HG02571 (cell line): Measurements from ENCODE around the gene PPDPF.
"Not testable (repeated sequence)": the region's sequence is repeated elsewhere in the genome, so short reads cannot be mapped to it uniquely, and the experiment has no call there.

ENCODE experiments used
- ATAC-seq: cut with Tn5 transposase; IDR thresholded peaks from one replicate; pipeline ENCODE4 v1.9.1; 2021; ENCODE audit warnings: mild to moderate bottlenecking, moderate library complexity; ENCODE audit not compliant: unreplicated experiment

PPDPF gene

DNA sequence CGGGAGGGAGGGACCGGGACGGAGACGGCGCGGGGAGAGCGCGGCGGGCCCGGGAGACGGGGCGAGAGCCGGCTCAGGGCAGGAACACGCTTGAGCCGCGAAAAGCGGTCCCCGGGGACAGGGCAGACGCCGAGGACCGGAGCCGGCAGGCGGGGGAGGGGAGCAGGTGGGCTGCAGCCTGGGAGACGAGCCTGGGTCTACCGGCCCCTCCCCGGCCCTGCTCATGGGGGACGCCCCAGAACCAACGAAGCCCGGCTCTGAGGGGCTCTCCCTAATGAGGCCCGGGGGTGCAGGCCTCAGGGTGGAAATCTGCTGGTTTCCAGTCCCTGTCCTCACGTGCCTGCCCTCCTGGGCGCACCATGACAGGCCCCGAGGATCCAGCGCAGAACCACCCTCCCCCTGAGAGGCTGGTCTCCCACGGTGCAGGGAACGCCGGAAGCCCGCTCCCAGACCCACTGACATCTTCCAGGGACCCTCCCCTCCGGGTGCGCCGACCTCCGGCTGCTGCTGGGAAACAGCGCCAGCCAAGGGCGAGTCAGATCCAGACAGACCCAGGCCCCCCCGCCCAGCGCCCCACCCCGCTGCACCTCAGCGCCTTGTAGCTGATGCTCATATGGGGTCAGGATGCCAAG lies 21.1 kb upstream of the PPDPF start:
- no peak for ATAC-seq

DNA sequence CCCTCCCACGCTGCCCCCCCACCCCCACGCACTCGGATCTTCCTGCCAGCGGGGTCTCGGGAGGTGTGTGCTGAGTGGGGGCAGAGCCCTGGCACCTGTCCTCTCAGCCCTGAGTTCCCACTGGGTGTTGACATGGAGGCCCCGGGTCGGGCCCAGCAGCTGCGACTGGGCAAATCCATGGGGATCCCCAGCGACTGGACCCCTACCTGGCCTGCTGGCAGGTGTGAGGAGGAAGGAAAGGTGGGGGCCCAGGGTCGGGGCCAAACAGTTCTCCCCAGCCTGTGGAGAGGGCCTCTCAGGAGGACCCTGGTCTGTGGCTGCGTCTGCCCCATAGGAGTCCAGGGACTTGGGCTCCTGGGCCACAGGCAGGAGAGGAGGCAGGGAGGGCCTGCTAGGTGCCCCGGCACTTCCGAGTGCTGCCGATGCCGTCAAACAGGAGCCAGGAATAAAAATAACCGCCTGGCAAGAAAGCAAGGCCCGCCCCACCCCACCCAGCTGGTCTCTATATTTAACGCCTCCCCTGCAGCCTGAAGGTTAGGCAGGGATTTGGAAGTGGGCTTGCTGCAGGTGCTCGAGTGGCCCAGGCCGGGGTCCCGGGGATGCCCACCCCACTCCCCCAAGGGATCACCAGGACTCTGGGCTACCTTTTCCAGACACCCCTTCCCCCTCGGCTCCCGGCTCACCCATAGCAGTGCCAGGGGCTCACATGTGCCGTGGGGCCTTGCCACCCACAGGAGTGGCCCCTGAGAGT lies 20.2 kb upstream of the PPDPF start:
- ATAC-seq: no peak

DNA sequence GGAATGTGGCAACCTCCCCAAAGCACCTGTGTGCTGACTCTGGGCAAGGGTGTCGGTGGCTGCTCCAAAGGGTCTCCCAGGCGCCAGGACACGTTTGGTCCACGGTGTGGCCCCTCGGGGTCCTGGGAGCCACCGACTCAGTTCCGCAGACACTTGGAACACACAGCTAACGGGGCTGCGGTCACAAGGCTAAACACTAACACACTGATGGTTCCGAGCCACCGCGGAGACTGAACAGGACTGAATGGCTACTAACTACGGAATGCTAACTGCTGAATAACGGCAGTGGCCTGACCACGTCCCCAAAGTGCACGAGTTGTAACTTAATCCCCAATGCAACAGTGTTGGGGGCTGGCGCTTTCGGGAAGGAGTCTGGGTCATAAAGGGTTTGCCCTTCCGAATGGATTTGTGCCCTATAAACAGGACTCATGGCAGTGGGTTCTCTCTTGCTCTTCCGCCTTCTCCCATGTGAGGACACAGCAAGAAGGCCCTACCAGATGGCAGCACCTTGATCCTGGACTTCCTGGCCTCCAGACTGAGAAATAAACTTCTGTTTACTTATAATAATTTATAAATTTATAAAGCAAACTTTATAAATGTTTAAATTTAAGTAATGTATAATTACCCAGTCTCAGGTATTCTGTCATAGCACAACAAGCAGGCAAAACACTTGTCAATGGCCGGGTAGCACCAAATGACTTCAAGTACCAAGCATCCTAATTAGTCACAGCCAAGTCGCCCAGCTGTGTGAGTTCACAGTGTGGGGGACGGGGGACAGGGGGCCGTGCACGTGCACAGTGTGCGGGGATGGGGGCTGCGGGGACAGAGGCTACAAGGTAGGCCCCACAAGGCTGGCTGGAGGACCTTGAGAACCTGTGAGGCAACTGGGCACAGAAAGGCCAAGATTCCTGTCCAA lies 19.4 kb upstream of the PPDPF start:
- ATAC-seq: no peak

DNA sequence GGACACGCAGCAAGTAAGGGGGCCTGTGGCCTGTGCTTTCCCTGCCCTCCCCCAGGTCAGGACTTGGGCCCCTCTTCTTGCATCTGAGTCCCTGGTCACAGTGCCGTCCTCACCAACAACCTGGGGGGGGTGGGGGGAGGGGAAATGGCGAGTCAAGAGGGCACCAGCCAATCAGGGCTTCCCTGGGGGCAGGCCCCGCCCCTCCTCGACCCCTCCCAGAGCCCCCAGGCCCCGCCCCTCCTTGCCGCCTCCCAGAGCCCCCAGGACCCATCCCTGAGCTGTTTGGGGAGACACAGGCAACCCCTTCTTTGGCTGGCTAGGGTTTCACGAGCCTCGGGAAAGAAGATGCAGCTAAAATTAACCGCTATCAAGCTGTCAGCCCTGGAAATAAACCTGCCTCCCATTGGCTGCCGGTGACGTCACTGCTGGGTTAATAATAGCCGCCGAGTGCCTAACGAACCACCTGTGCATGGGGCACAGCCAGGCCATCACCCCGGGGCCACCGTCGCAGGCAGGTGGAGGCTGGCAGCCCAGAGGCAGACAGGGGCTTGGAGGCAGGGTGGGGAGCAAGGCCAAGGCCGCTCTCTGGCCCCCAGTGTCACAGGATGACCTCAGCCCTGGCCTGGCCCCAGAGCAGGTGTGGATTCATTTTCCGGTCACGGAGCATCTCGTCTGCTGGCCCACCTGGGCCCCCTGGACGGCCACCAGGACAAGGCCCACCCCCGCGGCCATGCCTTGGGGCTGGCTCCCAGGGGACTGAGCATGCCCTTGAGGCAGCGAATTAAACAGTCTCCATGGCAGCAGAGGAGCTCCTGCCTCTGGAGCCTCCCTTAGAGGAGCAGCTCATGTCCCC lies 18.5 kb upstream of the PPDPF start:
- no peak for ATAC-seq

DNA sequence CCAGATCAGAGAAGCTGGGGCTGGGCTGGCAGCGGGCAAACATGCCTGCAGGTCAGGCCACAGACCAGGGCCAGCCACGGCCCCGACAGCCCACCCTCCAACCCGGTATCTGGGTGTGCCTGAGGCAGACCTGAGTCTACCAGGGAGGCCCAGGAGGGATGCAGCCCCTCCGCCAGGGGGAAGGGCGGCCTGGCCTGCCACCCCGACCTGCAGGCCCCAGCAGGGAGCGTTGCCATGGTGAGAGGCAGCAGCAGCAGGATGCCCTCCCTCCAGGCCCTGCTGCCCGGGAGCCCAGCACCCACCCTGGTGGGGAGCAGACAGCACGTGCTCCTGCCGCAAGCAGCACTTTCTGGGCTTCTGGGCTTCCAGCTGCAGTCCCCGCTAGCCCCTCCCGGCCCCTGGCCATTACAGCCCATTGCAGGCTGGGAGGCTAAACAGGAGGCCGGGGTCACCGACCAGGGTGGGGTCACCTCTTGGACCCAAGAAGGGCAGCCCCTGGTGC lies 17.8 kb upstream of the PPDPF start:
- no peak for ATAC-seq

DNA sequence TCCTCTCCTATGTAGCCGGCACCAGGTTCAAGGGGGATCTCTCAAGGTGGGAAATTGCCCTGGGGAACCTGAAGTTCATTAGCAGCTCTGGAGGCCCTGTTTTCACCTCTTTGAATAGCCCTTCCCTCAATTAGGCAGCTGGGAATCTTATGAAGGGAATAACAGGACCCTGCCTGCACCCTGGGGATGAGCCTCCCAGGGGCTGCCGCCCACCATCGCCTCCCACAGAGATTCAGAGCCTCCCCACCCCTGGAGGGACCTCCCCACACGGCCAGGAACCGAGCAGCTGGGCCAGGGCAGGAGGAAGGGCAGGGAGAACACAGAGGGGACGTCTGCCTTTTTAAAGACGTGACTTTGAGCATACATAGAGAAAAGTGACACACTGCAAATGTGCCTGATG lies 17.0 kb upstream of the PPDPF start:
- no peak for ATAC-seq

DNA sequence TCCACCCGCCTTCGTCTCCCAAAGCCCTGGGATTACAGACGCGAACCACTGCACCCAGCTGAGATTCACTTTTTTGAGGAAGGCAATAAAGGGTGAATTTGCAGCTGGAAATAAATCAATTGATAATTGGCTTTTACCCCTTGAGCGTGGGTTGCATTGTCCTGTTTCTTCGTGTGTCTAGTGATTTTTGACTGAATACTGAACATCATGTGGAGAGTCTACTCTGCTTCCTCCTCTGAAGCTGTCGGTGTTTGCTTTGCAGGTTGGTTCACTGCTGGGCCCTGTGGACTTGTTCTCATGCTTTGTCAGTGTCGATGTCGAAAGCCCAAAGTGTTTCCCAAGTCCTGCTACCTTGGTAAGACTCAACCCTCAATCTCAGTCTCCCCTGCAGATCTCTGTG lies 15.9 kb upstream of the PPDPF start:
- no peak for ATAC-seq

DNA sequence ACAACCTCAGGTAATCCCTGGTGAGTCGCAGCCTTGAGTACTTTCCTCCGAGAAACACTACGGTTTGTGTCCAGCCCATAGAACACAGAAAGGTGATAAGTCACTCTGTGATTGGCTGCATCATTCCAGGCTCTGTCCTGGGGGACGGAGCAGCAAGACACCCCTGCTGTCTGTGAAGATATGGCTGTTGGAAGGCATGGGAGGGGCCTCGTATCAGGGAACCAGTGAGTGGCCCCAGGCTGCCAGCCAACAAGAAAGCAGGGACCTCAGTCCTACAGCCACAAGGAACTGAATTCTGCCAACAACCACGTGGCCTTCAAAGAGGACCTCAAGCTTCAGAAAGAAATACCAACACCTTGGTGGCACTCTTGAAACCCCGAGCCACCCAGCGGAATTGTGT lies 15.3 kb upstream of the PPDPF start:
- no peak for ATAC-seq

DNA sequence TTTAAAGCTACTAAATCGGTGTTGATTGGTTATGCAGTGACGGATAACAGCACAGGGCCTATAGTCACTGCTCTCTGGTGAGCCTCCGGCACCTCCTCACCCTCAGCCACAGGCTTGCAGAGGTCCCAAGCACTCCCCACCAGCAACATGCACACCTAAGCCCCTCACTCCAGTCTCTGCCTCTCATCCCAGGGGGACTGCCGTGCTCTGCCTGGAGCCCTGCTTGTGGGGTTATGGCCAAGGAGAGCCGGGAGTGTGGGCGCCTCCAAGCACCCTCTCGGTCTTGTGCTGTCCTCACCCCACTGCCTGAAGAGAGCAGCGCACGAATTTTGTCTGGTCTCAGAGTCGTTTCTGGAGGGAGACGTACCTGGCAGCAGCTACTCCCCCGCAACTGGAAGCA lies 14.8 kb upstream of the PPDPF start:
- no peak for ATAC-seq

DNA sequence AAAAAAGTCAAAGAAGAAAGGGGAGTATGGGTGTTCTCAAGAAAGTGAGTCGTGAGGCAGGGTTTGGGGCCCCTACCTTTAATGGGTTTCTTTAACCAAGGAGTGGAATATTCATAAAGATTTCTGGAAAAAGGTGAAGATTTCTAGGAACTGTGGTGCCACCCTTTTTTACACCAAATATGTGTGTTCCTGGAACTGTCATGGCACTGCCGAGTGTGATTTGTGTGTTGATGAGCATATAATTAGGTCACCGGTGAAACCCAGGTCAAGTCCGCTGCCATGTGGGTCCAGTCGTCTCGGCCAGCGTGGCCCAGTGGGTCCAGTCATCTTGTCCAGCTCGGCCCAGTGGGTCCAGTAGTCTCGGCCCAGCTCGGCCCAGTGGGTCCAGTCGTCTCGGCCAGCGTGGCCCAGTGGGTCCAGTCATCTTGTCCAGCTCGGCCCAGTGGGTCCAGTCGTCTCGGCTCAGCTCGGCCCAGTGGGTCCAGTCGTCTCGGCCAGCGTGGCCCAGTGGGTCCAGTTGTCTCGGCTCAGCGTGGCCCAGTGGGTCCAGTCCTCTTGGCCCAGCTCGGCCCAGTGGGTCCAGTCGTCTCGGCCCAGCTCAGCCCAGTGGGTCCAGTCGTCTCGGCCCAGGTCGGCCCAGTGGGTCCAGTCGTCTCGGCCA lies 13.4 kb upstream of the PPDPF start:
- ATAC-seq: no peak

DNA sequence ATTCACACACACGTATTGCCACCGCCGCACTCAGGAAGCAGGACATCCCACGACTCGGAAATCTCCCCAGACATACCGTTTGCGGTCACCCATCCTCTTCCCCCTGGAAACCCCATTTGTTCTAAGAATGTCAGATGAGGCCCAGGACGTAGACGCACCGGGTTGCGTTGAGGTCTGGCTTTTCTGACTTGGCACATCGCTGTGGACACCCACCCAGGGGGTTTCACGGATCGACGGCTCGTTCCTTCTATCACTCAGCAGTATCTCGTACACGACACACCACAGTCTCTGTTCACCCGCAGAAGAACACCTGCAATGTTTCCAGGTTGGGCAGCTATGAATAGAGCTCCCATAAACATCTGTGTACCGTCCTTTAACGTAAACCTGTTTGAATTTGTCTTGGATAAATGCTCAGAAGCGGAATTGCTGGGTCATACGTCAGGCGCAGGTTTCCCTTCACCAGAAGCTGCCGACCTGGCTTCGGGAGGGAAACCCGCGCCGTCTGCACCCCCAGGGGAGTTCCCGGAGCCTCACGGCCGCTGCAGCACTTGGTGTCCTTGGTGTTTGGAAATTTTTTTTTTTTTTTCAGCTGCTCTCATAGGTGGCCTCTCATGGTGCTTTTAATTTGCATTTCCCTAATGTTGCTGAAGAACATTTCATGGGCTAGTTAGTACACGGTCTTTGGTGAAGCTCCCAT lies 12.3 kb upstream of the PPDPF start:
- no peak for ATAC-seq

DNA sequence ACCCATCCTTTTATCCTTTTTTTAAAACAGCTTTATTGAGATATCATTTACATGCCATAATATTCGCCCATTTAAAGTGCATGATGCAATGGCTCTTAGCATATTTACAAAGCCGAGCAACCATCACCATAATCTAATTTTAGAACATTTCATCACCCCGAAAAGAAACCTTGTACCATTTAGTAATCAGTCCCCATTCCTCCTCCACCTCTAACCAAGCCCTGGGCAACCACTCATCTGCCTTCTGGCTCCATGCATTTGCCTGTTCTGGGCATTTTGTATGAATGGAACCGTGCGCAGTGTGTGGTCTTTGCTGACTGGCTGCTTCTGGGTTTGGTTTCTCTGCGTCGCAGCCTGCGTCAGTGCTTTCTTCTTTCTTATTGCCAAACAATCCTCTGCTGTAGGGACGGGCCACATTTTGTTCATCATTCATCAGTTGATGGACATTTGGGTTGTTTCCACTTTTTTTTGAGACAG lies 11.4 kb upstream of the PPDPF start:
- ATAC-seq: no peak

DNA sequence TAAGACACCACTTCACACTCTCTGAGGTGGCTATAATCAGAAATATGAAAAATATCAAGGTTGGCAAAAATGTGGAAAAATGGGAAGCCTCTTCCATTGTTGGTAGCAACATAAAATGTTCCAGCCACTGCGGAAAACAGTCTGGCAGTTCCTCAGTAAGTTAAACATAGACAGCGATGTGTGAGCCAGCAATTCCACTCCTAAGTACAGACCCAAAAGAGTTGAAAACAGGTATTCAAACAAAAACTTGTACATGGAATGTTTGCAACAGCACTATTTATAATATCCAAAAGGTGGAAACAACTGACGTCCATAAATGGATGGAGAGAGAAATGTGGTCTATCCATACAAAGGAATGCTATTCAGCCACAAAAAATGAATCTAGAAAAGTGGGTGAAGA lies 7.4 kb upstream of the PPDPF start:
- no peak for ATAC-seq

DNA sequence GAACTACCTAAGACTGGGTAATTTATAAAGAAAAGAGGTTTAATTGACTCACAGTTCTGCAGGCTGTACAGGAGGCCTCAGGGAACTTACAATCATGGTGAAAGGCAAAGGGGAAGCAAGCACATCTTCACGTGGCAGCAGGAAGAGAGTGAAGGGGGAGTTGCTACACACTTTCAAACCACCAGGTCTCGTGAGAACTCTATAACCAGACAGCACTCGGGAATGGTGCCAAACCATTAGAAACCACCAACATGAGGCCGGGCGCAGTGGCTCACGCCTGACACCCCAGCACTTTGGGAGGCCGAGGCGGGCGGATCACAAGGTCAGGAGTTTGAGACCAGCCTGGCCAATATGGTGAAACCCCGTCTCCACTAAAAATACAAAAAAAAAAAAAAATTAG lies 6.0 kb upstream of the PPDPF start:
- ATAC-seq: not testable (repeated sequence)

DNA sequence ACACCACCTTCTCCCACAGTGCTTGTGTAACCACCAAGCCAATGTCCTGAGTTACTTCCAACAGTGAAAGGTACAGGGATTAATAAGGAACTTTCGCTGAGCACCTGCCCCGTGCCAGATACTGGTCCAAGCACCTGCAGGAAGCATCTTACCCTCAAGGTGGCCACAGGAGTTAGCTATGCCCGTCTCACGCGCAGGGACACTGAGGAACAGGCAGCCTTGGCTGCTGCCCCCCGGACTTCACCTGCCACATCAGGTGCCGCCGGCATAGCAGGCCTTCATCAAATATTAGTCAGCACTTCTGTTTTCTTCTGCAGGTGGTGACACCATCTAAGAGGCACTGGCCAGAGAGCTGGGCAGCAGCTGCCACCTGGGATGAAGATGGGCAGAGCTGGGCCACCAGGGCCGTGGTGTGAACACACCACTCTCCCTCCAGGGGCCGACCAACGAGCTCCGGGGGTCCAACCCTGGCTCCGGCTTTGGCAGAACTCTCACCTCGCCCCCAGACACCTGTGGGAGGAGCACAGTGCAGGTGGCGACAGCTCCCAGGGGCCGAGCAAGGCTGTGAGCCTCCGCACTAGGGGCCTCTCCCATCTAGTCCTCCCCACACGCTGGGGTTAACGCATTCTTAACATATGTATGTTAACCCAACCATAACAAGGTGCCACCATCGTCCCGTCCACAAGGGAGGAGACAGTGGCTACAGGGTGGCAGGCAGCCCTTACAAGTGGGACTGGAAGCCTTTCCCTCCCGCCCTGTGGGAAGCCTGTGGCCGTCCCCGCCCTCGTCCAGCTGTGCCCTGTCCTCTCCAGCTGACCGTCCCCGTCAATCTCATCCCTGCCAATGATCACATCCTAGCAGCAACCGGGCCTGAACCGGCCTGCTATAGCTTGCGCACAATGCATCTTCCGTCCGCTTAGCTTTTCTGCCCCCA lies 2.9 kb upstream of the PPDPF start:
- ATAC-seq: no peak

DNA sequence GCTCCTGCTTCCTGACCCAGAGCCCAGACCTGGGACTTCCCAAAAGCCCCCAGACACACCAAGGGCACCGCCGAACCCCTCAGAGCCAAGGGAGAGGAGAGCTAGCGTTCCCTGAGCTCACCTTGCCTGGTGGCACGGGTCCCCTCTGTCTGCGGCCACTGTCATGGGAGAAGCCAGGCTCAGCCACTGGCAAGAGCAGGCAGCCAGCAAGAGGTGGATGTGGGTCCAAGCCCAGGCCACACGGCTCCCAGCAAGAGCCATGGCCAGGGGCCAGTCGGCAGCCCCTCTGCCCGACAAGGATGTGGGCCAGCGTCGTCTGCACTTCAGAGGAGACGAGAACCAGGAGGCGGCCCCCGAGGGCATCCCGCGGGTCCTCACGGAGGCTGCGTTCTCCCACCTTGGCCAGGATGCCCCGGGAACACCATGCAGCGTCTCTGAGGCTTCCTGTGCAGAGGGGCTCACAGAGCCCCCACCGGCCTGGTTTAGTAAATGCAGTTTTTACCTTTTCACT lies 2.2 kb upstream of the PPDPF start:
- ATAC-seq: no peak

DNA sequence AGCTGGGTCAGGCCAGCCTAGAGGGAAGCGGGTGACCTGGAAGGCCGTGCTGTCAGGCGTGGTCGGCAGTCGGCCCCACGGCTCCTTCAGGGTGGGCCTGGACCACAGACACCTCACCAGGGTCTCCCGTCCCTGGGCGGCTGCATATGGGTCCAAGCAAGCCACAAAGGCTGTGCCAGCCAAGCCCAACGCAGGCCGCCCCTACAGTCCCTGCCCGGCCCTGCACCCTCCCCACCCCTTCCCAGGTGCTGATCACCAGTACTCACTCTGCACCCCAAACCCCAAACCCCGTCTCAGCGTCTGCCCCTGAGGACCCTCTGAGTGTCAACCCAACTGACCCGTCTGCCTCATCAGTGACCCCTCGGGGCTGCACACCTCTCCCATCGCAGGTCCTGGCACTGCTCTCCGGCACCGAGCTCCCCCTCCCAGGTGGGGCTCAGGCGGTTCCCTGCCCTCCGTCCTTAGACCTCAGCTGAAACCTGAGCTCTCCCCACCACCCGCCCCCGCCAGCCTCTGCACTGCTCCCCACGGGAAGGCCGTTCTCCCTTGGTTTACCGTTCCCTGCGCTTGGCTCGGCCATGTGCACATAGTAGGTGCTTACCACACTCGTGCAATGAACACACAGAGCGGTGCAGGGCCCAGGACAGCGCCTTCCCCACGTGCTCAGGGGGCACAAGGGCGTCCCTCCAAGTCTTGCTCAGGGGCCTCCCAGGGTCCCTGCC lies 1.5 kb upstream of the PPDPF start:
- no peak for ATAC-seq
